A172 (cell line): ENCODE data around the gene SHCBP1. TPM values are rescaled to one million over a fixed set of nuclear protein-coding genes. Genes with fewer than 3 reads are reported as not detected.

Experiments used
- total RNA-seq: library from RNA; depleted of rRNA; stranded (reverse); fragments of >200 nt; shearing (Covaris generic); gene quantifications from 2 replicates; pipeline ENCODE4 v1.2.3, GENCODE V29; 2014; rRNA removed

The SHCBP1 gene
- total RNA-seq, 1 experiment from 2014 or later = 66.0 TPM

Other genes with a start within 250 kb of the SHCBP1 start
- gene VPS35, start 67.8 kb upstream of the SHCBP1 start, total RNA-seq = 178 and 289 TPM in 2 replicates
- gene ORC6, start 68.3 kb upstream of the SHCBP1 start, total RNA-seq = 65.1 and 72.3 TPM in 2 replicates
- 0.69 and 1.00 TPM in 2 replicates for gene MYLK3, start 127.0 kb upstream of the SHCBP1 start, total RNA-seq
- gene C16orf87, start 209.8 kb upstream of the SHCBP1 start, total RNA-seq = 18.6 and 24.6 TPM in 2 replicates